Endothelial cell of umbilical vein (primary cell): ENCODE data around the gene NUB1. TPM values are rescaled to one million over a fixed set of nuclear protein-coding genes. Genes with fewer than 3 reads are reported as not detected.

Source experiments
- BruUV-seq: library from RNA; stranded (reverse); fragments of 400-500 nt; replicated peaks from 2 replicates; lab custom pipeline; 2021; lab: Mats Ljungman, UMichigan
- CTCF ChIA-PET: fragments of 300-600, 350-600 bp; sonication (Branson Sonifier 250); formaldehyde crosslinking; loops from one replicate; lab custom pipeline; 2021; ENCODE audit warnings: antibody characterized with exemption, inconsistent platforms; lab: Charles Lee
- POLR2A ChIA-PET: fragments of 300-600, 350-600 bp; sonication (Branson Sonifier 250); formaldehyde crosslinking; loops from one replicate; lab custom pipeline; 2021; ENCODE audit warnings: antibody characterized with exemption, inconsistent platforms; lab: Charles Lee
- DNase-seq: peaks from one replicate; pipeline ENCODE4 v3.0.0-alpha.2; 2011; ENCODE audit warnings: low read depth, low spot score
- FAIRE-seq: peaks from 2 replicates; lab custom pipeline; 2011; peaks lifted over from hg19 to GRCh38; lab: Jason Lieb, UNC
- H2AFZ ChIP-seq: 2 replicates; pipeline ENCODE4 v1.6.0; 2012; ENCODE audit warnings: low read depth, low read length, control low read depth, inconsistent platforms
- H3K27ac ChIP-seq: 2 replicates; pipeline ENCODE4 v1.5.1; 2011; ENCODE audit warnings: low read depth, mild to moderate bottlenecking, control low read depth, low read length, moderate library complexity; ENCODE audit not compliant: insufficient read depth
- H3K27me3 ChIP-seq, 2 experiments: 2 replicates each; pipeline versions ENCODE4 v1.6.0 to v1.6.1; 2011; ENCODE audit warnings: low read length in 2 of 2, mixed read lengths in 1 of 2; ENCODE audit not compliant: control insufficient read depth in 2 of 2, insufficient read depth in 2 of 2
- H3K36me3 ChIP-seq, 2 experiments: 2 replicates in 1 of 2; 3 replicates in 1 of 2; pipeline ENCODE4 v1.5.1; 2011; ENCODE audit warnings: low read length in 2 of 2, mild to moderate bottlenecking in 1 of 2, moderate library complexity in 1 of 2; ENCODE audit not compliant: control insufficient read depth in 2 of 2, insufficient read depth in 2 of 2; ENCODE audit errors: extremely low read depth in 1 of 2
- H3K4me1 ChIP-seq: 3 replicates; pipeline ENCODE4 v1.5.1; 2011; ENCODE audit warnings: mild to moderate bottlenecking, low read length; ENCODE audit not compliant: control insufficient read depth, insufficient read depth; ENCODE audit errors: extremely low read depth
- H3K4me2 ChIP-seq: 2 replicates; pipeline ENCODE4 v1.6.1; 2011; ENCODE audit warnings: low read length, control low read depth, mixed read lengths; ENCODE audit not compliant: insufficient read depth
- H3K4me3 ChIP-seq, 3 experiments: fragments of 200-600 bp in 1 of 3; sonication (generic), shearing (Covaris generic) in 1 of 3; replicated peaks in 1 of 3; 2 replicates each; pipeline ENCODE4 v1.5.1; 2011 to 2016; ENCODE audit warnings: control low read depth in 3 of 3, low read length in 3 of 3, mild to moderate bottlenecking in 2 of 3, inconsistent platforms in 1 of 3, low read depth in 1 of 3, moderate library complexity in 1 of 3; ENCODE audit not compliant: insufficient read depth in 1 of 3
- H3K79me2 ChIP-seq: 2 replicates; pipeline ENCODE4 v1.6.0; 2012; ENCODE audit warnings: low read length, inconsistent platforms; ENCODE audit not compliant: control insufficient read depth, insufficient read depth
- H3K9ac ChIP-seq: replicated peaks from 2 replicates; pipeline ENCODE3; 2011; ENCODE audit warnings: low read length, control low read depth; ENCODE audit not compliant: insufficient read depth; ENCODE audit errors: extremely low read depth
- H3K9me1 ChIP-seq: replicated peaks from 3 replicates; pipeline ENCODE4 v1.6.0; 2011; ENCODE audit warnings: mild to moderate bottlenecking, low read length; ENCODE audit not compliant: control insufficient read depth, insufficient read depth; ENCODE audit errors: extremely low read depth
- H3K9me3 ChIP-seq: replicated peaks from 2 replicates; pipeline ENCODE4 v1.5.1; 2012; ENCODE audit warnings: low read length, inconsistent platforms; ENCODE audit not compliant: control insufficient read depth, insufficient read depth
- H4K20me1 ChIP-seq: replicated peaks from 2 replicates; pipeline ENCODE3; 2011; ENCODE audit warnings: mild to moderate bottlenecking, low read length; ENCODE audit not compliant: control insufficient read depth, insufficient read depth; ENCODE audit errors: extremely low read depth
- CTCF ChIP-seq, 2 donors: IDR thresholded peaks; 1 replicate in 1 of 2; 2 replicates in 1 of 2; pipeline ENCODE4 v1.5.1; 2011; ENCODE audit warnings: low read length in 2 of 2, mild to moderate bottlenecking in 2 of 2, moderate library complexity in 2 of 2, control low read depth in 1 of 2, inconsistent platforms in 1 of 2, low read depth in 1 of 2; ENCODE audit not compliant: insufficient read depth in 1 of 2; ENCODE audit errors: extremely low read depth in 1 of 2
- EZH2 ChIP-seq: IDR thresholded peaks from 2 replicates; pipeline ENCODE4 v1.6.1; 2012; ENCODE audit warnings: borderline replicate concordance, low read depth, mild to moderate bottlenecking, moderate library complexity, low read length, inconsistent platforms; ENCODE audit not compliant: severe bottlenecking
- FOS ChIP-seq: IDR thresholded peaks from 2 replicates; pipeline ENCODE4 v1.6.1; 2011; ENCODE audit warnings: mild to moderate bottlenecking, low read length, moderate library complexity, borderline replicate concordance; ENCODE audit not compliant: insufficient read depth
- GATA2 ChIP-seq: IDR thresholded peaks from 2 replicates; pipeline ENCODE4 v1.7.0; 2011; ENCODE audit warnings: low read depth, mild to moderate bottlenecking, moderate library complexity, mixed read lengths, low read length; ENCODE audit not compliant: insufficient read length, insufficient read depth
- JUN ChIP-seq: IDR thresholded peaks from 2 replicates; pipeline ENCODE4 v1.6.1; 2011; ENCODE audit warnings: borderline replicate concordance, low read depth; ENCODE audit not compliant: insufficient read length, insufficient read depth
- MAX ChIP-seq: IDR thresholded peaks from 2 replicates; pipeline ENCODE4 v1.6.1; 2011; ENCODE audit not compliant: insufficient read depth, insufficient read length
- MYC ChIP-seq: IDR thresholded peaks from one replicate; pipeline ENCODE4 v1.6.1; 2011; ENCODE audit warnings: mild to moderate bottlenecking, low read depth, low read length
- POLR2A ChIP-seq: IDR thresholded peaks from 2 replicates; pipeline ENCODE4 v1.6.1; 2012; ENCODE audit warnings: low read depth, mild to moderate bottlenecking, control low read depth, low read length
- POLR2AphosphoS5 ChIP-seq: IDR thresholded peaks from 2 replicates; pipeline ENCODE4 v1.6.1; 2012; ENCODE audit warnings: low read depth, mild to moderate bottlenecking, control low read depth, low read length, moderate library complexity; ENCODE audit not compliant: insufficient read depth
- dilution Hi-C: fragments of 300-500 bp; cut with MboI; formaldehyde crosslinking; loops from one replicate; pipeline ENCODE4 v1.15.0; 2019; ENCODE audit warnings: low sequenced_read_pairs; ENCODE audit not compliant: extremely low pct_ligation_motif_present
- intact Hi-C: fragments of 100-400 bp; cut with micrococcal nuclease; formaldehyde crosslinking; loops from one replicate; pipeline ENCODE4 v1.10.0; 2022
- polyA plus RNA-seq, 4 experiments: library from polyadenylated mRNA; depleted of rRNA in 3 of 4; stranded (reverse) in 3 of 4; unstranded in 1 of 4; fragments of >200 nt; gene quantifications; 2 replicates each; pipeline versions ENCODE4 v1.2.1 to v1.2.3, GENCODE V29; 2011 to 2012; ENCODE audit warnings: missing spikeins in 1 of 4
- total RNA-seq: library from RNA; stranded (reverse); gene quantifications from 2 replicates; pipeline ENCODE4 v1.2.3, GENCODE V29; 2021

Gene NUB1
- total and polyA plus RNA-seq, 2 donors (not counting 3 experiments of a cell fraction or from before 2014, with no cell fraction given), result 28.0 to 46.2 TPM

GRCh38 chr7:151389768-151390597 is 48.4 kb downstream of the NUB1 start:
- Histone ChIP-seq H3K79me2 (no peaks in the 10 kb centered on the region), H3K9ac (no peak overlapping the region), H2AFZ (no peak overlapping the region), H3K4me2 (no peak overlapping the region), H3K9me1 (no peaks in the 10 kb centered on the region), H3K36me3 (no peaks in the 10 kb centered on the region), H3K4me1 (no peaks in the 10 kb centered on the region), H3K27me3 (no peaks in the 10 kb centered on the region), H3K9me3 (no peaks in the 10 kb centered on the region), H3K4me3 (no peak overlapping the region), H4K20me1 (no peaks in the 10 kb centered on the region), H3K27ac (no peak overlapping the region)
- no peak for FAIRE-seq
- TF ChIP-seq CTCF (IDR thresholded peaks at IDR 0.05; ENCODE audit: extremely low read depth in 1 of 2, insufficient read depth in 1 of 2, low read depth in 1 of 2, low read length in 2 of 2) (no peak), POLR2A (no peak), MYC (no peak), GATA2 (no peak), EZH2 (no peak), POLR2AphosphoS5 (no peak), FOS (no peak), JUN (no peak), MAX (no peak)
- no peak for DNase-seq
- dilution Hi-C loops (no loop called here), intact Hi-C loops (no loop called here)
- POLR2A ChIA-PET, result no interaction called here
- no TSS peak for BruUV-seq
- CTCF ChIA-PET, result interaction anchor here (1.0 kb wide), 1 partner anchor 59 kb away, joined by 4 read pairs; no protein-coding TSS in a partner anchor
